GM19372 (cell line): ENCODE data around the gene ST14.

Source experiments
- ATAC-seq: cut with Tn5 transposase; IDR thresholded peaks from one replicate; pipeline ENCODE4 v1.9.1; 2021; ENCODE audit warnings: mild to moderate bottlenecking, low read depth, moderate library complexity; ENCODE audit not compliant: unreplicated experiment

The ST14 gene

DNA sequence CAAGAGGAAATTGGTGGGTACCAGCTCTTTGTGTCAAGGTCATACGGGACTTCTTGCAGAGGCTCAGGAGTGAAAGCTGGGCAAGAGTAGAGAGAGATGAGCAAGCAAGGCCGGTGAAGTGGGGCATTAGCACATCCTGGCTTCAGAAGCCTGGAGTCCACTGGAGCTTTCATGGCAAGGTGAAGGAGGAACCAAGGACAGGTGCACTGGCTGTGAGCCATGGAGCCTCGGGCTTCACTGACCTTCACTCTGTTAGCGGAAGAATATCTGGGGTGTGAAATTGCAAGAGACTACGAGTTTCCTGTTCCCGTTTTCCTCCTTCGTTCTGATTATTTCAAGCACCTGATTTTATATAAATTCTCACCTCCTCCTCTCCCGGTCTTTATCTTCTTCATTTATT lies 25.9 kb upstream of the ST14 start:
- no peak for ATAC-seq

DNA sequence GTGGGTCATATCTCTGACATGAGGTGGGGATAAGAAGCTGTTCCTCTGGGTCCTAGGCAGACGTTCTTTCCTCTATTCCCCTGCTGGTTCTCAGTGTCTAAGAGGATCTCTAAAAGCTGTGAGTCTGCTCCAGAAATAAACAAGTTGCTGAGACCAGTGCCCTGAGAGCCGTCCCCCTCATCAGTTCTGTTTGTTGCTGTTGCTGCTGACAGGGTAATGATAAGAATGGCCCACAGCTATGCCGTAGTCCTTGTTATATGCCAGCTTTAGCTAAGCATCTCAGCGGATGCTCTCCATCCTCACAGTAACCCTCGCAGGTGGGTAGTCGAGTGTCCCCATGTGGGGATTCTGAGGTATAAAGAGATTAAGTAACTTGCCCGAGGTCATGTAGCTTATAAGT lies 23.5 kb upstream of the ST14 start:
- ATAC-seq, result no peak

DNA sequence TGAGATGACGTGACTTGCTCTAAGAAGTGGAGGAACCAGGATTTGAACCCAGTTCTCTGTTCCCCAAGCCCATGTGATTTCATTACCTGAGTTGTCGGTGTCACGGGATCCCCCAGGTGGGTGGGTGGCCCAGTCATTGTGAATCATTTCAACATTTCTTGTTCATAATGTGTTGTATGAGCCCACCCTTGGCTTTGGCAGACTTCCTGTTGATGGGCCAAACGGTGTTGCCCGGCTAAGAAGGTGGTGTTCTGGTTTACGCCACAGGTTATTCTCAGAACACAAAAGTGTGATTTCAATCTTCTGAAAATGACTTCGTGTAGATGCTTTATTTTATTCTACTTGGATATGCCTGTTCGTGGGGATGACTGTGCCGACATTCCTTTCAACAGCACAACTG lies 21.6 kb upstream of the ST14 start:
- ATAC-seq, result no peak

DNA sequence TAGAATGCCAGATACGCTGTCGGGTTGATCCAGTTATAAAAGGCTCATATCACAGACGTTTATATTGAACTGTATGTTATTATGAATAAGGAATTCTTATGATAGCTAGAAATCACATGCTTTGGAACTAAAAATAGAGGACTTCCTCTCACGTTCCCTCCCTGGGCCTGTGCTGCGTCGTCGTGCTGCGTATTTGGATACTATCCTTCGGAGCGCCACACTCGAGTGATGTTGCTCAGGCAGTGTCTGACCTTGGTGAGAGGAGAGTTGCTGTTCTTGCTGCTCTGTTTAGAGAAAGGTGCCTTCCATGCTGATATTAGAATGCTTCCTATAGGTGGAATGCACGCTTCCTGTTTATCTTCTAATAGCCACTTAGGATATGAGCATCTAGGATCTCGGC lies 20.2 kb upstream of the ST14 start:
- ATAC-seq, result no peak

DNA sequence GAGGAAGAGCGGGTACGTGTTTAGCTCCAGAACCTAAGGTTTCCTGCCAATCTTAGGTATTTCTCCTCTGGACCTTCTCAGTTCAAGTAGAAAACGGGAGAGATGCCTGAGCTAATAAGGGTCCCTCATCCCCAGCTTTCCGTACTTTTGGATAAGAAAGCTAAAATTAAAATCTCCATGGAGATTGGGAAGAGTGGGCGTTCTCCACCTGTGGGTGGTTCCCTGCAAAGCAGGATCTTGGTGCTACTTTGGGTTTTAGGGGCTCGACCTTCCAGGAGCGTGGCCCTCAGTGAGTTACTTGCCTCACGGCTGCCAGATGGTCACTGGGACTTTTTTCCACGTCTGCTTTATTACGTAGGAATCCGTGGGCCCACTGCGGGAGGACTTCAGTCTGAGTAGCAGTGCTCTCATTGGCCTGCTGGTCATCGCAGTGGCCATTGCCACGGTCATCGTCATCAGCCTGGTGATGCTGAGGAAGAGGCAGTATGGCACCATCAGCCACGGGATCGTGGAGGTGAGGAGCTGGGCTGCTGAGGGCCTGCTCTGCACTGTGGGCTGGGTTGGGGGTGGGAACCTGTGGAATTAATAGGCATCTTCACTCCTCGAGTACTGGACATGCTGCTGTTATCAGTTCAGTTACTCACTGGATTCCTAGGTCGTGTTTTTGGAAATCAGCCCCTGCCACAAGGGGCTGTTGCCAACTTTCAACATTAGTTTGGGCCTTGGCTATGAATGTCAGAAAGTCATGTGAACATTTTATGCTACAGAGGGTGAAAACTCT lies 17.8 kb upstream of the ST14 start:
- ATAC-seq, result no peak

DNA sequence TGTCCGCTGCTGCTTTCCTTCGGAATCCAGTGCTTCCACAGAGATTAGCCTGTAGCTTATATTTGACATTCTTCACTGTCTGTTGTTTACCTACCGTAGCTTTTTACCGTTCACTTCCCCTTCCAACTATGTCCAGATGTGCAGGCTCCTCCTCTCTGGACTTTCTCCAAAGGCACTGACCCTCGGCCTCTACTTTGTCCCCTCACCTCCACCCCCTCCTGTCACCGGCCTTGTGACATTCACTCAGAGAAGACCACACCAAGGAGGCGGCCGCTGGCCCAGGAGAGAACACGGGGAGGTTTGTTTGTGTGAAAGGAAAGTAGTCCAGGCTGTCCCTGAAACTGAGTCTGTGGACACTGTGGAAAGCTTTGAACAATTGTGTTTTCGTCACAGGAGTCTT lies 15.4 kb upstream of the ST14 start:
- ATAC-seq, result no peak

DNA sequence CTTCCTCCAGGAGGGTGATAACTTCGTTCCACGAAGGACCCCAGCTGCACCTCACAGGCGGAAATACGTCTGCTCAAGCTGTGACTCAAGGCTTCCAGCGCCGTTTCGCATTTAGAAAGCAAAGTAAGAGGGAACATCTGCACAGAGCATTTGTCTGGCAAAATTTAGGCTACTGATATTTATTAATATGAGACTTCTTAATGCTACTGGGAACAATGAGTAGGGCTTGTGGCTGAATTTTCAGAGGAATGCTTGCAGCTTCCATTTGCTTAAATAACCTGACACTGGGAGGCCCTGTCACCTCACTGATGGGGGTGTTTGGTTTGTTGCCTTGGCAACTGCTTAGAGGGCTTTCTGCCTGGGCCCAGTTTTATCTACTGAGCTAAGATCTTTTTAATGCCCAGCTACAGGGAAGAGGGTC lies 14.7 kb upstream of the ST14 start:
- ATAC-seq, result no peak

DNA sequence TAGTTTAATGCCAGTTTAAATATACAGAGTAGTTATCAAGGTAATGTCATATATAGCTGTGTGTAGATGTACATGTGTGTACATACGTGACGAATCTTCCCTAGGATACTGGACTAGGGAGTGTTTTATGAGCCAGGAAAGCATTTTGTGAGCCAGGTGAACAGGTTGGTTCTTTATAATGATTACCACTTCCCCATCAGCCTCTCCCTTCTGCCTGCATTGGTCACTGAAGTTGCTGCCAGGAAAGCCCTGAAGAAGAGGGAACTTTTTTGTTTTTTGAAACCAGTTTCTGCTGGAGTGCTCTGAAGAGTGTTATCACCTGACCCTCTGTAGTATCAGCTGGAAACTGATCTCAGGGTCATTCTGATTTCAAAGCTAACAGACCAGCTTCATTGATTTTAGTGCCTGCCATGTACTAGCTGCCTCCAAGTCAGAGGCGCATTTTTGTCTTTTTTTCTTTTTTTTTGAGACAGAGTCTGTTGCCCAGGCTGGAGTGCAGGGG lies 14.2 kb upstream of the ST14 start:
- ATAC-seq, result no peak

DNA sequence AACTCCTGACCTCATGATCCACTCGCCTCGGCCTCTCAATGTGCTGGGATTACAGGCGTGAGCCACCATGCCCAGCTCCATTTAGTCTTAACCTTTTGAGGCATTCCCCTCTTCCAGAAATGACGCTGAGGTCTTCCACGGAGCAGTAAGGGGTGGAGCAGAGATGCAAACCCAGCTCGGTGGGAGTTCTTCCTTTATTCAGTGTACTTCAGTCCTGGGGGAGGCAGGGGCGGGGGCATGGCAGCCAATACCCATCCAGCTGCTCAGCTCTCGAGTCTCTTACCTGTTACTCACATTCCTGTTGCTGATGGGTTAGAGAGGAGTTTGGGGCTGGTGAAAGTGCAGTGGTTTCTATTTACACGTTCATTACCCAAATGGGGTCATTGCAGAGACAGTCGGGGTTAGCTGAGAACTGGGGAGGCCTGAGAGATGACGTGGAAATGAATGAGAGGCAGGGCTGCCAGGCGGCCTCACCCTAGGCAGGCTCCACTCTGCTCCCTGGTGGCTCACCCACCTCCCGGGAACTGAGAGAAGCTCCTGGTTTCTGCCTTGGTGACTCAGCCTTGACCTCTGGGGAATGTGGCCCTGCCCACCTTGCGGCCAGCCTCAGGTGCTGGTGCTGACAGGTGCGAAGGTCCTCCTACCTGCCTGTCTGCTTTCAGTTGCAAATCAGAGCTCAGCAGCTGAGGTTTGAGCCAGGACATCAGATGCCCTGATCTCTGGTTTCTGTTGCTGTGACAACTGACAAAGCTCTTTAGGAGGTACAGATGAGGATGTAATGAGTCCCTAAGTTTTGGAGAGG lies 13.4 kb upstream of the ST14 start:
- no peak for ATAC-seq

DNA sequence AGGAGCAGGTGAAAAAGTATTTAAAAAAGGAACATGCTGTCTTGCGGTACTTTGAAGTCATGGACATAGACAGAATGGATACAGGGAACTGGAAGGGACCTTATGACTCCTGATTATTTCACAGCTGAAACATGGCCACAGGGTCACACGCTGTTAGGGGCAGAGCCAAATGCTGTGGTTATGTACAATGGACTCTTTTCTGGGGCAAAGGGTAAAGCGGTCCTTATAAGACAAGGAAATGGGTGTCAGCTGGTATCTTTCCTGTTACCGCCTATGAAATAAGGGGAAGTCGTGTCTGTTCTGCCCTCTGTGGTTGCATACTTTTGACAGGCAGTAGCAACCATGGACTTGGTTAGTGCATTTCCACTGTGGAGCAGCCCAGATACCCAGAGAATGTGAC lies 12.8 kb upstream of the ST14 start:
- no peak for ATAC-seq

DNA sequence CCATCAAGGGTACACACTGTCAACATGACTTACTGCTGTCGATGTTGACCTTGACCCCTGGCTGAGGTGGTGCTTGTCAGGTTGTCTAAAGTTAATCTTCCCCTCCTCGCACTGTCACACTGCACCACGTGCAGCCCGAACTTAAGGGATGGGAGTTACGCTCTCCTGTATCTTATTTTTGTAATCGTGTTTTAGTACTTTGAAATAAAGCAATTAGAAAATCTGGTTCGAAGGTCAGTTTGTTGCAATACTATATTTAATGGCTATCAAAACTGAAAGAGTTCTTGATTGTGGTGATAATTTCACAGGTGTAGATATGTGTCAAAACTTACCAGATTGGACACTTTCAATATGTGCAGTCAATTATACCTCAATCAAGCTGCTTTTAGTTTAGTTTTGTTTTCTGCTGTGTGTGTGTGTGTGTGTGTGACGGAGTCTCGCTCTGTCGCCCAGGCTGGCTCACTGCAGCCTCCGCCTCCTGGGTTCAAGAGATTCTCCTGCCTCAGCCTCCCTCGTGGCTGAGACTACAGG lies 10.7 kb upstream of the ST14 start:
- ATAC-seq, result no peak

DNA sequence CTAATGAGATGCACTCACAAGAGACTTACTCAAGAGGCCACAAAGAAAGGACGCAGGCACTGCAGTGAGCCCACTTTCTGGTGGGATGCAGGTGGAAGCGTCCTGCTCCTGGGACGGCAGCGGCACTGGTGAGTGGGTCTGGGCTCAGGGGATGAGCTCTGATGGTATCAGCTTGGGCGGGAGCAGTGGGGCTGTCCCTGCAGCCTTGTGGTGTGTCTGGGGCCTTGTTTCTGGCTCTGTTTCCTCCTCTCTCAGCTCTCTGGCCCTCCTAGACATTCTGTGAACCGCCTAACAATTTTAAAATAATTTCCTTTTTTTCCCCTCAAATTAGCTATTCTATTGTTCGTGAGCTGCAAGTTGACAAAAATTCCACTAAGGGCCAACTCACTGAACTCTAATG lies 8.8 kb upstream of the ST14 start:
- ATAC-seq, result no peak

DNA sequence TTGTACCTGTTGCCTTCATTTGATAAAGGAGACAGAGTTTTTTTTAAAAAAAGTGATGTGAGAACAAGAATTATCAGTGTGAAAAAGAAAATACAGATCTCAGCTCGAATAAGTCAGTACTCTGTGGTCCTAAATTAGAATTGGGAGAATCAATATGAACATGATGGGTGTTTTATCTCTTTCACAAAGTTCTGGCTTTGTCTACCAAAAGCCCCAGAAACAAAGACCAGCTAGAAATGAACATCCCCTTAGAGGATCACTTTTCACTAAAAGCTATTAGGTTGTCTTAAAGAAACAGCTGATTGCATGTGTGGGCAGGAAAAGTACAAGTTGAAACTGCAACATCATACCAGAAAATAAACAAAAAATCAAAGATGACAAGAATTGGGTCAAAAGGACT lies 8.4 kb upstream of the ST14 start:
- ATAC-seq, result no peak

DNA sequence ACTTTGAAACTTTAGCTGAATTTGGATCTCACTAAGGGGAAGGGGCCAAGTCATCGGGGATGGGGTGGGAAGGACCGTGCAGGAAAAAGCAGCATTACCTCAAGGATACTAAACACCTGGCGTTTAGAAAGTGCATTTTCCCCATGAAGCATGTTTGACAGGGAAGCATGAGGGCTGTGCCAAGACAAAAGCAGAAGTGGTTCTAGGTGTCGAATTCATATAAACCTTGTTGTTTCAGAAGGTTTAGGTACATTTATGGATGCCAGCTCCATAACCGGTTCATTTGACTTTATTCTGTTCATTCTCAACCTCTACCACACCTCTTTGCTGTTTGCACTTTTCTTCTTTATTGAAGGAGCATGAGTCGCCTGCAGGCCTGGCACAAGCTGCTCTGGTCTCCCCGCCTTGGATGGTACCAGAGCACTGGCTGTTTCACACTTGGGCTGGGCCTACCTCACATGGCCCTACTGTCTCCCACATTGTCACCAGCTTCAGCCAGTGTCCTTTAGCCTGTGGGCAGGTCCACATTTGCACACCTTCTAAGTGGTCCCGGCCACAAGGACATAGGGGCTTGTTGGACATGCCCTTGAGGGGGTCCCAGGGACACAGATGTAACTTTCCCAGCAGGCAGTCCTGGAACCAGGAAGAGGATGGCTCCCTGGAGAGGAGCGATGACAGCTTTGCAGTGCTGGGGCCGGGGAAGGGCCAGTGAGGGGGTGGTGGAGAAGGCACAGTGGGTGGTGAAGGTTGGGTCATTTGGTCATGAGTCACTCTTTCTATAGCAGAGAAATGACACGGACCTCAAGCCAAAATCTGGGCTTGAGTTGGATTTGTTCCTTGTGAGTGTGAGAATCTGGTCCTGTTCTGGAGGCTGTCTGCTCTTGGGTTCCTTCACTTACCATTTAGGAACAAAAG lies 3.2 kb upstream of the ST14 start:
- no peak for ATAC-seq

DNA sequence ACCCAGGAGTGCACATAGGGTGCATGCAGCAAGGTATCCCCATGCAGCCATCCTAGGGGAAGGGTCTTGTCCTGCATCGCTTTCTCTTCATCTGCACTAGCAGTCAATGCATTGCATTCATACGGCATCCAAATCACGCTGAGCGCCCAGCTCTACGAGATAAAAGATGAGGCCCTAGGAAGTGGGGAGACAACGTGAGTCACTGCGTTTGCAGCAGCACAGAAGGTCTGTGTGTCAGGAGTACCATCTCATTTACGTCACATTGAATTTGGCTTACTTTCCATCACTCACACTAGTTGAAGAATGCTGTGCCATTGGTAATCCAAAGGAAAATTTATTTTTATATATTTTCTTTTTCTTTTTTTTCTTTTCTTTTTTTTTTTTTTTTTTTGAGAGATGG lies 2.5 kb upstream of the ST14 start:
- no peak for ATAC-seq

DNA sequence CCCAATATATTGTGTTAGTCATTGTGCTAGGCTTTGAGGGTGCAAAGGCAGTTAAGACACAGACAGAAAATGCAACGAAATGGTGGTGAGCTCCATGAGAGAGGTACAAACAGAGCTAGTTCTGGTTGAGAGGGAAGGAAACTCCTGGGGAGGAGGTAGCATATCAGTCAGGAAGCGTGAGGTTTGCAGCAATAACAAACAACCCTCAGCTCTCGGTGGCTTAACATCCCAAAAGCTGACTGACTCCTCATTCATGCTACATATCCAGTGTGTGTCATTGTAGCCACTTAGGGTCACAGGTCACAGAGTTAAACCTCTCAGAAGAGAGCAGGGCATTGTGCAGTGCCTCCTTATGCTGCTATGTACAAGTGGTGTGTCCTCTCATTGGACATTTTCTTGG lies 1.7 kb upstream of the ST14 start:
- no peak for ATAC-seq

DNA sequence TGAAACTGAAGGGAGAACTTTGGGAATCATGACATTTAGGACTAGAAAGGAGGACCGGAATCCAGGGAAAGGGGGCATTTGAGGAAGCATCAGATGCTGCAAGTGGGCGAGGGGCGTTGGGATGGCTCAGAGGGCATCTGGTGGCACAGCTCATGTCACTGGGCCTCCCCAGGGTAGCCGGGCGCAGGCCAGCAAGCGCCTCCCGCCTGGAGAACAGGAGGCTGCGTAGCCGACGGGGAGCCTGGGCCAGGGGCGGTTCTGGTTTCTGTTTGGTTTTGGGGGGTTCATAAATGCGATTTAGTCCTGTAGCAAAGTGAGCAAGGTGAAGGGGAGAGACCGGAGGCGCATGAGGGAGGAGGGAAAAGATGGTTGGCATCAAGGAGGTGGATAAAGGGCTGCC lies 443 bp upstream of the ST14 start:
- no peak for ATAC-seq

DNA sequence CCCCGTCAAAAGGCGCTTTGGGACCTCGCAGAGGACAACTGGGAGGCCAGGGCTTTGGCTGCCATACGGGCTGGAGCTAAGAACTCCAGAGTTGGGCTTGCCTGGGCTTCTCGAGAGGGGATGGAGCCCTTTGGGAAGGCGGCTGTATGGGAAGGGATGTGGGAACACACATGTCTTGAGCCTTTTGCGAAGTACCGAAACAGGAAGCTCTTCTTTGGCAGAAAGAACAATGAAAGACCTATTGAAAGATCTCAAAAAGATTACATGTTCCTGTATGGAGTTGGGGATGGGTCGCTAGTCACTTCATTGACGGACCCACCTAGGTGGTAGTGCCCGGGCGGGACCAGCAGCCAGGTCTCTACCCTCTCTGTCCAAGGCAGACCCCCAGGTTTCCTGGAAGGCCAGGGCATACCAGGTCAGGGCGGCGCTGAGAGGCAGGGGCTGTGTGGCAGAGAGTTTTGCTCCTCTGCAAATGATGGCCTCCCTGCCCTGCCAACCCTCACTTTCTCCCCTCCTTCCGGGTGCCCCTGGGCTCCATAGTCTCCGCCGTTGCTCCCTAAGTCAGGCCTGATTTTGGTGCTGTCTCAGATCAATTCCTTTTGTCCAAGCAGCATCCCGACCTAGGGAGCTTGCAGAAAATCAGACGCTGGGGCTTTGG lies 1.0 kb downstream of the ST14 start:
- ATAC-seq, result no peak

DNA sequence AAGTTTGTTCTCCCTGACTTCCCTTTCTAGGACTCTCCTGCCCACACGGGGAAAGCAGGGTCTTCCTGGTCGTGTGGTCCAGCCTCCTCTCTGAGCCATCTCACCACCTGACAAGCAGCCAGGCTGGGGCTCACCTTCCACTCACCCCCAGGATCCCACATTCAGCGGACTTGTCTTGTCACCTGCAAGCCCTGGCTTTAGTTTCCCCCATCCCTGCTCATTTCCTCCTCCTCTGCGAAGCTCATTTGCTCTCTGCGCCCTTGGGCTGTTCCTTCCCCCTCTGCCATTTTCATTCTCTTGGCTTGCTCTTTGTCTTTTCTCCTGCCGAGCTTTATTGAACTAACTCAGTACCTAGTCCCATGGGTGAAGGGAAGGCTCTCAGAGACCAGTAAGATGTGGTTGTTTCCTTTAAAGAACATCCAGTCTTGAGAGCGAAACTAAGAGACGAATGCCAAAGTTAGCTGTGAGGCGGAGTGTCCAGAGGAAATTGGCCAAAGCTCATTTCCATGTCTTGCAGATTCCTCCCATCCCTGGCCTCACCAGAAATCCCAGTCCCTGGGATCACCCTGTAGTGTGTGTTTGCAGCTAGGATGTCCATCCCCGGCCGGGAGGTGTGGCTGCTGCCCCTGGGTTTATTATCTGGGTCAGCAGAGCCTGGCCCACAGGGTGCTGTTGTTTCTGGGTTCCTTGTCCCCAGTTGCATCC lies 2.0 kb downstream of the ST14 start:
- ATAC-seq, result no peak

DNA sequence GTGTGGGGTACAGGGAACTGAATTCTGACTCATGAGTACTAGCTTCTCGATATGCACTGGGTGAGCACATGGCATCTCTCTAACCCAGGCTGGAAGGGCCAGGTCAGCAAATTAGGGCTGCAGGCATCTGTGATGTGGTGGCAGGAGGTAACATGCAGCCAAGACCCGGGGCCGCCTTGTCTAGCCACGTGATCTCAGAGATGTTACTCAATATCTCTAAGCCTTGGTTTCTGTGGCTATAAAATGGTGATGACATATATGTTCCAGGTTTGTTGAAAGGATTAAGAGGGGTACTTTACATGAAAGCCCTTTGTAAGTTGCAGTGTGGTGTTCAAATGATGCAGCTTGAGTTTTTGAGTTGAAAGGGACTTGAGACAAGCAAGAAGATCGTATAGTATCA lies 3.2 kb downstream of the ST14 start:
- ATAC-seq, result no peak
